ENCODE data around the gene TCTN1. TPM values are rescaled to one million over a fixed set of nuclear protein-coding genes. Genes with fewer than 3 reads are reported as not detected.

Gene TCTN1
- total RNA-seq, 1 experiment from 2014 or later = 27.0 TPM

DNA sequence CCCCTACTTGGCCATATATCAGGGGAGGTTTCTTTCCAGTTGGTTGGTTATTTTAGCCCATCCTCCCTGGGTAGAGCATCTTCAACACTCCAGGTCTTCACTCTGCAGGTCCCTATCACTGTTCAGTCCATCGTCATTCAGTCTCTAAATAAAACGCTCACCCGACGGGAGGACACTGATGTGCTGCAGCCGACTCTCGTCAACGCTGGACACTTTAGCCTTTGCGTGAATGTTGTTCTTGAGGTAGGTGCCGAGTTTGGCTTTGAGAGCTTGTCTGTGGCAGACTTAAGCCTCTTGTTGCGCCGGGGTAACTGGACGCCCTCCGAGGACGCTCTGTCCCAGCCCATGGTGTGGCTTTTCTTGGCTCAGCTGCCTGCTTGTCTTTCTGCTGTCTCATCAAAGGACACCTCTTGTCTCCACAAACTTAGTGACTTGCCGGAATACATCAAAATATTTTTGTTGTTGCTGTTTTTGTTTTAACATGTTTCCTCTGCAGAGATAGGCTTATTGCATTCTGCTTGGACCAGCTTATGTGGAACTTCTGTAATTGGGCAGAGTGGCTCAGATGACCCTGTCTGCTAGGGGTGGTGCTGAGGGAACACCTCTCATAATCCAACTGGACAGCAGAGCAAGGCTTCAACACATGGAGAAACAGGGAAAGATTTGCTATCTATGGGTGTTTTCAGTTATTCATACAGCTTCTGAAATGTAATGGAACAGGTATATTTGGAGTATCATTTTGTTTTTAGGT is 26.5 kb downstream of the TCTN1 start:
- RAD21 ChIA-PET (ENCODE audit: low non-redundant PET in 1 of 2, low total read pairs in 2 of 2, uncharacterized antibody in 2 of 2, unreplicated experiment in 2 of 2) = no interaction called here
- Histone ChIP-seq H3K4me1 (ENCODE audit: control insufficient read depth in 1 of 2, insufficient read depth in 2 of 2, low read length in 2 of 2) (peaks cover 0 to 10% of the 10 kb centered on the region in 2 experiments; a peak in 2 of 4 replicates), H3K79me2 (ENCODE audit: insufficient read depth, low read length) (no peaks in the 10 kb centered on the region), H3K9me3 (ENCODE audit: control insufficient read depth in 1 of 2, insufficient read depth in 1 of 2, low read depth in 1 of 2, low read length in 2 of 2) (no peaks in the 10 kb centered on the region), H3K27ac (ENCODE audit: low read depth, low read length) (no peak overlapping the region), H2AFZ (ENCODE audit: low read depth, low read length, poor library complexity, severe bottlenecking) (no peak overlapping the region), H3K36me3 (ENCODE audit: control insufficient read depth in 1 of 2, insufficient read depth in 2 of 2, low read length in 2 of 2) (no peaks in the 10 kb centered on the region), H3K4me3 (replicated peaks in 1 of 2; ENCODE audit: low read depth in 1 of 2, low read length in 2 of 2) (no peak overlapping the region), H3K9ac (ENCODE audit: low read length) (no peak overlapping the region), H3K9me2 (ENCODE audit: insufficient read depth) (no peaks in the 10 kb centered on the region), H3K27me3 (ENCODE audit: insufficient read depth, low read length) (no peaks in the 10 kb centered on the region), H3K4me2 (ENCODE audit: low read length) (no peak overlapping the region), H4K20me1 (ENCODE audit: insufficient read depth) (no peaks in the 10 kb centered on the region)
- no TSS peak for BruUV-seq (replicated peaks)
- DNase-seq (ENCODE audit: low read depth, low spot score) (no peak), ATAC-seq (no peak)
- CTCF ChIA-PET = no interaction called here
- intact Hi-C loops (cut with micrococcal nuclease) = no loop called here
- POLR2A ChIA-PET = no interaction called here
- TF ChIP-seq JUND (IDR thresholded peaks at IDR 0.05) (no peak), EZH2 (IDR thresholded peaks at IDR 0.05) (no peak), TCF7L2 (IDR thresholded peaks at IDR 0.05; ENCODE audit: borderline replicate concordance, extremely low read depth, insufficient read depth, insufficient read length) (no peak), YY1 (IDR thresholded peaks at IDR 0.05; ENCODE audit: extremely low read depth, insufficient replicate concordance, low read depth, low read length) (no peak), ZNF274 (IDR thresholded peaks at IDR 0.05; ENCODE audit: low read depth, low read length) (no peak), CEBPB (IDR thresholded peaks at IDR 0.05; ENCODE audit: low read depth) (no peak), EGR1 (IDR thresholded peaks at IDR 0.05; ENCODE audit: low read depth) (no peak), ZFX (IDR thresholded peaks at IDR 0.05) (no peak), CBX3 (IDR thresholded peaks at IDR 0.05; ENCODE audit: low read depth) (no peak), ELF1 (IDR thresholded peaks at IDR 0.05; ENCODE audit: borderline replicate concordance, low read depth) (no peak)
- TF ChIP-seq, protein P1, sequence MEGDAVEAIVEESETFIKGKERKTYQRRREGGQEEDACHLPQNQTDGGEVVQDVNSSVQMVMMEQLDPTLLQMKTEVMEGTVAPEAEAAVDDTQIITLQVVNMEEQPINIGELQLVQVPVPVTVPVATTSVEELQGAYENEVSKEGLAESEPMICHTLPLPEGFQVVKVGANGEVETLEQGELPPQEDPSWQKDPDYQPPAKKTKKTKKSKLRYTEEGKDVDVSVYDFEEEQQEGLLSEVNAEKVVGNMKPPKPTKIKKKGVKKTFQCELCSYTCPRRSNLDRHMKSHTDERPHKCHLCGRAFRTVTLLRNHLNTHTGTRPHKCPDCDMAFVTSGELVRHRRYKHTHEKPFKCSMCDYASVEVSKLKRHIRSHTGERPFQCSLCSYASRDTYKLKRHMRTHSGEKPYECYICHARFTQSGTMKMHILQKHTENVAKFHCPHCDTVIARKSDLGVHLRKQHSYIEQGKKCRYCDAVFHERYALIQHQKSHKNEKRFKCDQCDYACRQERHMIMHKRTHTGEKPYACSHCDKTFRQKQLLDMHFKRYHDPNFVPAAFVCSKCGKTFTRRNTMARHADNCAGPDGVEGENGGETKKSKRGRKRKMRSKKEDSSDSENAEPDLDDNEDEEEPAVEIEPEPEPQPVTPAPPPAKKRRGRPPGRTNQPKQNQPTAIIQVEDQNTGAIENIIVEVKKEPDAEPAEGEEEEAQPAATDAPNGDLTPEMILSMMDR (IDR thresholded peaks at IDR 0.05 in 2 of 3, conservative IDR thresholded peaks at IDR 0.05 in 1 of 3; ENCODE audit: borderline replicate concordance in 1 of 3, insufficient read depth in 1 of 3, low read depth in 2 of 3, low read length in 2 of 3) = no peak
- TF ChIP-seq, protein P2, sequence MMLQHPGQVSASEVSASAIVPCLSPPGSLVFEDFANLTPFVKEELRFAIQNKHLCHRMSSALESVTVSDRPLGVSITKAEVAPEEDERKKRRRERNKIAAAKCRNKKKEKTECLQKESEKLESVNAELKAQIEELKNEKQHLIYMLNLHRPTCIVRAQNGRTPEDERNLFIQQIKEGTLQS (IDR thresholded peaks at IDR 0.05) = no peak
- TF ChIP-seq, protein P3, sequence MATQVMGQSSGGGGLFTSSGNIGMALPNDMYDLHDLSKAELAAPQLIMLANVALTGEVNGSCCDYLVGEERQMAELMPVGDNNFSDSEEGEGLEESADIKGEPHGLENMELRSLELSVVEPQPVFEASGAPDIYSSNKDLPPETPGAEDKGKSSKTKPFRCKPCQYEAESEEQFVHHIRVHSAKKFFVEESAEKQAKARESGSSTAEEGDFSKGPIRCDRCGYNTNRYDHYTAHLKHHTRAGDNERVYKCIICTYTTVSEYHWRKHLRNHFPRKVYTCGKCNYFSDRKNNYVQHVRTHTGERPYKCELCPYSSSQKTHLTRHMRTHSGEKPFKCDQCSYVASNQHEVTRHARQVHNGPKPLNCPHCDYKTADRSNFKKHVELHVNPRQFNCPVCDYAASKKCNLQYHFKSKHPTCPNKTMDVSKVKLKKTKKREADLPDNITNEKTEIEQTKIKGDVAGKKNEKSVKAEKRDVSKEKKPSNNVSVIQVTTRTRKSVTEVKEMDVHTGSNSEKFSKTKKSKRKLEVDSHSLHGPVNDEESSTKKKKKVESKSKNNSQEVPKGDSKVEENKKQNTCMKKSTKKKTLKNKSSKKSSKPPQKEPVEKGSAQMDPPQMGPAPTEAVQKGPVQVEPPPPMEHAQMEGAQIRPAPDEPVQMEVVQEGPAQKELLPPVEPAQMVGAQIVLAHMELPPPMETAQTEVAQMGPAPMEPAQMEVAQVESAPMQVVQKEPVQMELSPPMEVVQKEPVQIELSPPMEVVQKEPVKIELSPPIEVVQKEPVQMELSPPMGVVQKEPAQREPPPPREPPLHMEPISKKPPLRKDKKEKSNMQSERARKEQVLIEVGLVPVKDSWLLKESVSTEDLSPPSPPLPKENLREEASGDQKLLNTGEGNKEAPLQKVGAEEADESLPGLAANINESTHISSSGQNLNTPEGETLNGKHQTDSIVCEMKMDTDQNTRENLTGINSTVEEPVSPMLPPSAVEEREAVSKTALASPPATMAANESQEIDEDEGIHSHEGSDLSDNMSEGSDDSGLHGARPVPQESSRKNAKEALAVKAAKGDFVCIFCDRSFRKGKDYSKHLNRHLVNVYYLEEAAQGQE (IDR thresholded peaks at IDR 0.05; ENCODE audit: low read depth) = no peak
- TF ChIP-seq, protein P4, sequence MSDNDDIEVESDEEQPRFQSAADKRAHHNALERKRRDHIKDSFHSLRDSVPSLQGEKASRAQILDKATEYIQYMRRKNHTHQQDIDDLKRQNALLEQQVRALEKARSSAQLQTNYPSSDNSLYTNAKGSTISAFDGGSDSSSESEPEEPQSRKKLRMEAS (IDR thresholded peaks at IDR 0.05) = no peak

All from HCT116 (cell line).